ENCODE measurements around the gene FHIT. TPM values are rescaled to one million over a fixed set of nuclear protein-coding genes. Genes with fewer than 3 reads are reported as not detected.

Gene FHIT
- total and polyA plus RNA-seq, 10 of the 15 experiments (the other 5 are each of a cell fraction or from before 2014, with no cell fraction given) = 4.2 to 14.9 (median 9.4) TPM

DNA sequence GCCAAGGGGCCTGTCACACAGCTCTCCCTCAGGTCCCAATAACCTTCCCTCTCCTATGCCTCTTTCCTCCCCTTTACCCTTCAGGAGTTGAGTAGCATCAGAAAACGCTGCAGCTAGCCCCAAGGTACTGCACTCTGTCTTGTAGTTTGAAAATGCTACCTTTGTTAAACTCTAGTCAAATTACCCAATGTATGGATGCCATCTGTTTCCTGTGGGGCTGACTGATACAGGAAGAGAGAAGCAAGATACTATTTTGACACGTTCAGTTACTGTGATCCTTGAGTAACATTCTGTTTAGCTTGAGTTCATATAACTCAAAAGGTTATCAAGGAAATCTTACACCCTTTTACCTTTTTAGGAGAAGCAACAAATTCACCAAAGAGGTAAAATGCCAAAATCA lies 493.1 kb downstream of the FHIT start (continued):
- TF ChIP-seq, protein P1, sequence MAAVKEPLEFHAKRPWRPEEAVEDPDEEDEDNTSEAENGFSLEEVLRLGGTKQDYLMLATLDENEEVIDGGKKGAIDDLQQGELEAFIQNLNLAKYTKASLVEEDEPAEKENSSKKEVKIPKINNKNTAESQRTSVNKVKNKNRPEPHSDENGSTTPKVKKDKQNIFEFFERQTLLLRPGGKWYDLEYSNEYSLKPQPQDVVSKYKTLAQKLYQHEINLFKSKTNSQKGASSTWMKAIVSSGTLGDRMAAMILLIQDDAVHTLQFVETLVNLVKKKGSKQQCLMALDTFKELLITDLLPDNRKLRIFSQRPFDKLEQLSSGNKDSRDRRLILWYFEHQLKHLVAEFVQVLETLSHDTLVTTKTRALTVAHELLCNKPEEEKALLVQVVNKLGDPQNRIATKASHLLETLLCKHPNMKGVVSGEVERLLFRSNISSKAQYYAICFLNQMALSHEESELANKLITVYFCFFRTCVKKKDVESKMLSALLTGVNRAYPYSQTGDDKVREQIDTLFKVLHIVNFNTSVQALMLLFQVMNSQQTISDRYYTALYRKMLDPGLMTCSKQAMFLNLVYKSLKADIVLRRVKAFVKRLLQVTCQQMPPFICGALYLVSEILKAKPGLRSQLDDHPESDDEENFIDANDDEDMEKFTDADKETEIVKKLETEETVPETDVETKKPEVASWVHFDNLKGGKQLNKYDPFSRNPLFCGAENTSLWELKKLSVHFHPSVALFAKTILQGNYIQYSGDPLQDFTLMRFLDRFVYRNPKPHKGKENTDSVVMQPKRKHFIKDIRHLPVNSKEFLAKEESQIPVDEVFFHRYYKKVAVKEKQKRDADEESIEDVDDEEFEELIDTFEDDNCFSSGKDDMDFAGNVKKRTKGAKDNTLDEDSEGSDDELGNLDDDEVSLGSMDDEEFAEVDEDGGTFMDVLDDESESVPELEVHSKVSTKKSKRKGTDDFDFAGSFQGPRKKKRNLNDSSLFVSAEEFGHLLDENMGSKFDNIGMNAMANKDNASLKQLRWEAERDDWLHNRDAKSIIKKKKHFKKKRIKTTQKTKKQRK (IDR thresholded peaks at IDR 0.05; ENCODE audit: low read depth, low read length) = no peak

- H3K27ac ChIP-seq (ENCODE audit: control insufficient read depth, insufficient read depth) = no peak overlapping the region
- FAIRE-seq (no peak), ATAC-seq (no peak), DNase-seq (ENCODE audit: low read depth, low spot score) (no peak)
- no peaks in the 10 kb centered on the region for H3K4me1 ChIP-seq (ENCODE audit: control insufficient read depth, insufficient read depth, low read length)
- H3K4me2 ChIP-seq (ENCODE audit: control insufficient read depth, insufficient read depth) = no peak overlapping the region
- intact Hi-C loops (cut with micrococcal nuclease; ENCODE audit: unreplicated experiment) = loop anchor here (5.0 kb wide), 1 partner anchor 625 kb away; no protein-coding TSS in a partner anchor
- ChIA-PET POLR2A (no interaction called here), SMC1A (ENCODE audit: uncharacterized antibody, unreplicated experiment) (interaction anchor here (1.4 kb wide), 1 partner anchor 353 kb away, joined by 4 read pairs; no protein-coding TSS in a partner anchor), CTCF (interaction anchor here (3.7 kb wide), 1 partner anchor 613 kb away, joined by 28 read pairs; no protein-coding TSS in a partner anchor), RAD21 (ENCODE audit: unreplicated experiment) (no interaction called here)
- no peaks in the 10 kb centered on the region for H4K20me1 ChIP-seq (ENCODE audit: control insufficient read depth, insufficient read depth)
- no TSS peak for BruUV-seq (replicated peaks)
- in situ Hi-C loops (cut with MboI) = loop anchor here (10.0 kb wide), 1 partner anchor 617 kb away; no protein-coding TSS in a partner anchor
- WGBS (ENCODE audit: insufficient coverage, insufficient replicate concordance, low lambda C conversion rate, missing lambda C conversion rate) = 65% methylated on average over 6 of the region's 6 CpGs
- H3K9ac ChIP-seq (ENCODE audit: control insufficient read depth, insufficient read depth, low read length) = no peak overlapping the region
- H3K9me3 ChIP-seq (replicated peaks; ENCODE audit: control insufficient read depth, insufficient read depth, low read length) = no peaks in the 10 kb centered on the region
- no peaks in the 10 kb centered on the region for H3K27me3 ChIP-seq (replicated peaks in 1 of 2; ENCODE audit: control insufficient read depth in 2 of 2, insufficient read depth in 2 of 2, low read length in 1 of 2)
- no peak overlapping the region for H2AFZ ChIP-seq (ENCODE audit: control insufficient read depth, low read depth, low read length)
- H3K4me3 ChIP-seq = no peak overlapping the region
- no peaks in the 10 kb centered on the region for H3K79me2 ChIP-seq (ENCODE audit: control insufficient read depth, insufficient read depth, low read length)
- no peaks in the 10 kb centered on the region for H3K36me3 ChIP-seq (ENCODE audit: control insufficient read depth in 2 of 2, insufficient read depth in 2 of 2, low read length in 1 of 2)
- TF ChIP-seq CREM (IDR thresholded peaks at IDR 0.05; ENCODE audit: low read depth) (no peak), NKRF (conservative IDR thresholded peaks at IDR 0.05) (no peak), SIN3A (IDR thresholded peaks at IDR 0.05; ENCODE audit: low read depth, low read length) (no peak), HDAC6 (IDR thresholded peaks at IDR 0.05; ENCODE audit: unreplicated experiment) (no peak), ZNF207 (IDR thresholded peaks at IDR 0.05; ENCODE audit: borderline replicate concordance) (no peak), LARP7 (IDR thresholded peaks at IDR 0.05) (no peak), REST (IDR thresholded peaks at IDR 0.05; ENCODE audit: low read depth, low read length) (no peak), CBX5 (IDR thresholded peaks at IDR 0.05; ENCODE audit: low read depth) (no peak), SIX5 (IDR thresholded peaks at IDR 0.05; ENCODE audit: low read depth, low read length, severe bottlenecking) (no peak), RELA (IDR thresholded peaks at IDR 0.05; ENCODE audit: borderline replicate concordance, partially characterized antibody) (no peak), ETV6 (conservative IDR thresholded peaks at IDR 0.05 in 1 of 2, IDR thresholded peaks at IDR 0.05 in 1 of 2; ENCODE audit: borderline replicate concordance in 1 of 2, low read depth in 1 of 2) (no peak), CBFB (IDR thresholded peaks at IDR 0.05; ENCODE audit: low read depth) (no peak)
These were observed 493.5 kb downstream of the FHIT start for GRCh38 chr3:60757724-60758123.
